PC-9 (cell line): ENCODE measurements around the gene UNC93A. TPM values are rescaled to one million over a fixed set of nuclear protein-coding genes. Genes with fewer than 3 reads are reported as not detected.

ENCODE experiments used
- BruUV-seq: library from RNA; stranded (reverse); fragments of 400-500 nt; replicated peaks from 2 replicates; lab custom pipeline; 2021; lab: Mats Ljungman, UMichigan
- CTCF ChIA-PET: fragments of 300-600 bp; sonication (Branson Sonifier 250); formaldehyde crosslinking; loops from one replicate; lab custom pipeline; 2022; ENCODE audit warnings: antibody characterized with exemption; lab: Charles Lee
- POLR2A ChIA-PET: fragments of 300-600 bp; sonication (Branson Sonifier 250); formaldehyde crosslinking; loops from one replicate; lab custom pipeline; 2022; ENCODE audit warnings: antibody characterized with exemption; ENCODE audit not compliant: unreplicated experiment; lab: Charles Lee
- DNase-seq, 2 experiments: peaks; one replicate each; pipeline versions ENCODE4 v3.0.0 to v3.0.0-alpha.2; 2015 to 2022; ENCODE audit warnings: mixed read lengths in 1 of 2
- H2AFZ ChIP-seq: fragments of 200-600 bp; sonication (generic); 2 replicates; pipeline ENCODE4 v1.8.1; 2017; ENCODE audit warnings: antibody characterized with exemption
- H3F3A ChIP-seq: fragments of 200-600 bp; sonication (generic); 2 replicates; pipeline ENCODE4 v1.8.1; 2017; ENCODE audit warnings: antibody characterized with exemption, mild to moderate bottlenecking, low read depth; ENCODE audit not compliant: insufficient read depth
- H3K27ac ChIP-seq: fragments of 200-600 bp; sonication (generic); 2 replicates; pipeline ENCODE4 v1.6.1; 2016; ENCODE audit warnings: mixed run types
- H3K27me3 ChIP-seq: fragments of 200-600 bp; sonication (generic); 2 replicates; pipeline ENCODE4 v1.6.1; 2016; ENCODE audit warnings: low read depth, mixed run types; ENCODE audit not compliant: insufficient read depth
- H3K36me3 ChIP-seq: fragments of 200-600 bp; sonication (generic); 2 replicates; pipeline ENCODE4 v1.6.1; 2016; ENCODE audit warnings: low read depth, mixed run types
- H3K4me1 ChIP-seq: fragments of 200-600 bp; sonication (generic); replicated peaks from 2 replicates; pipeline ENCODE4 v1.6.1; 2016; ENCODE audit warnings: mixed run types; ENCODE audit not compliant: insufficient read depth
- H3K4me2 ChIP-seq: fragments of 200-600 bp; sonication (generic); 2 replicates; pipeline ENCODE4 v1.6.1; 2017; ENCODE audit warnings: mixed run types
- H3K4me3 ChIP-seq: fragments of 200-600 bp; sonication (generic); 2 replicates; pipeline ENCODE4 v1.6.1; 2016; ENCODE audit warnings: mixed run types
- H3K79me2 ChIP-seq: fragments of 200-600 bp; sonication (generic); 2 replicates; pipeline ENCODE4 v1.6.1; 2017; ENCODE audit warnings: low read depth, mixed run types
- H3K9me2 ChIP-seq: fragments of 200-600 bp; sonication (generic); 2 replicates; pipeline ENCODE4 v1.8.1; 2017; ENCODE audit warnings: mild to moderate bottlenecking; ENCODE audit not compliant: insufficient read depth
- H3K9me3 ChIP-seq: fragments of 200-600 bp; sonication (generic); 2 replicates; pipeline ENCODE4 v1.8.1; 2016; ENCODE audit warnings: low read depth; ENCODE audit not compliant: insufficient read depth
- H4K20me1 ChIP-seq: fragments of 200-600 bp; sonication (generic); 2 replicates; pipeline ENCODE4 v1.8.1; 2017; ENCODE audit not compliant: insufficient read depth
- EZH2 ChIP-seq: fragments of 200-600 bp; sonication (generic); IDR thresholded peaks from 2 replicates; pipeline ENCODE4 v1.8.0; 2017; ENCODE audit warnings: antibody characterized with exemption, low read depth
- intact Hi-C: fragments of 100-400 bp; cut with micrococcal nuclease; formaldehyde crosslinking; loops from one replicate; pipeline ENCODE4 v1.10.0; 2022; ENCODE audit not compliant: unreplicated experiment
- total RNA-seq: library from RNA; stranded (reverse); gene quantifications from 2 replicates; pipeline ENCODE4 v1.2.3, GENCODE V29; 2021
- TF ChIP-seq, protein P1 (sequence below): fragments of 200-600 bp; sonication (generic); conservative IDR thresholded peaks from 2 replicates; pipeline ENCODE4 v1.6.1; 2017; ENCODE audit warnings: mixed run types, antibody characterized with exemption, mild to moderate bottlenecking, moderate library complexity

The UNC93A gene
- total RNA-seq, 1 experiment from 2014 or later: not detected

DNA sequence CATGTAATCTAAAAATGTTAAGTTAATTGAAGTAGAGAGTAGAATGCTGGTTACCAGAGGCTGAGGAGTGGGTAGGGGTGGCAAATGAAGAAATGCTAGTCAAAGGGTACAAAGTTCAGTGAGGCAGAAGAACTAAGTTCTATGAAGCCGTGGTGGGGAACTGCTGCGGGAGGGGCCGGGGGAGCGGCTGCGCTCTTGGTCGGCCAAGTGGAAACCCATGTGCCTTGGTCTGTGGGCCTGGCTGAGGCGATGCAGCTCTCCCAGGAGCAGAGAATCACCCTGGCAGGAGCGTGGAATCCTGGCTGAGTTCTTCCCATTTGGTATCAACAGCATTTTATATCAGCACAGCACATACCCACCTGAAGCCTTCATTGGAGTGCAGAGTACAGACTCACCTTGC lies 56.1 kb downstream of the UNC93A start:
- no peaks in the 10 kb centered on the region for H3K79me2 ChIP-seq
- no peak overlapping the region for H3K4me3 ChIP-seq
- intact Hi-C loops: no loop called here
- DNase-seq: no peak
- no peaks in the 10 kb centered on the region for H3F3A ChIP-seq
- POLR2A ChIA-PET: no interaction called here
- no peak overlapping the region for H2AFZ ChIP-seq
- H3K27ac ChIP-seq: no peak overlapping the region
- TF ChIP-seq, protein P1, sequence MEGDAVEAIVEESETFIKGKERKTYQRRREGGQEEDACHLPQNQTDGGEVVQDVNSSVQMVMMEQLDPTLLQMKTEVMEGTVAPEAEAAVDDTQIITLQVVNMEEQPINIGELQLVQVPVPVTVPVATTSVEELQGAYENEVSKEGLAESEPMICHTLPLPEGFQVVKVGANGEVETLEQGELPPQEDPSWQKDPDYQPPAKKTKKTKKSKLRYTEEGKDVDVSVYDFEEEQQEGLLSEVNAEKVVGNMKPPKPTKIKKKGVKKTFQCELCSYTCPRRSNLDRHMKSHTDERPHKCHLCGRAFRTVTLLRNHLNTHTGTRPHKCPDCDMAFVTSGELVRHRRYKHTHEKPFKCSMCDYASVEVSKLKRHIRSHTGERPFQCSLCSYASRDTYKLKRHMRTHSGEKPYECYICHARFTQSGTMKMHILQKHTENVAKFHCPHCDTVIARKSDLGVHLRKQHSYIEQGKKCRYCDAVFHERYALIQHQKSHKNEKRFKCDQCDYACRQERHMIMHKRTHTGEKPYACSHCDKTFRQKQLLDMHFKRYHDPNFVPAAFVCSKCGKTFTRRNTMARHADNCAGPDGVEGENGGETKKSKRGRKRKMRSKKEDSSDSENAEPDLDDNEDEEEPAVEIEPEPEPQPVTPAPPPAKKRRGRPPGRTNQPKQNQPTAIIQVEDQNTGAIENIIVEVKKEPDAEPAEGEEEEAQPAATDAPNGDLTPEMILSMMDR: no peak
- no peak for TF ChIP-seq EZH2
- H3K4me2 ChIP-seq: no peak overlapping the region
- H3K9me2 ChIP-seq: no peaks in the 10 kb centered on the region
- CTCF ChIA-PET: no interaction called here
- no peaks in the 10 kb centered on the region for H3K9me3 ChIP-seq
- no peaks in the 10 kb centered on the region for H3K4me1 ChIP-seq
- BruUV-seq: no TSS peak
- H4K20me1 ChIP-seq: no peaks in the 10 kb centered on the region; the same call in 1 of the 2 replicates
- H3K27me3 ChIP-seq: peaks cover 60% of the 10 kb centered on the region
- no peaks in the 10 kb centered on the region for H3K36me3 ChIP-seq

DNA sequence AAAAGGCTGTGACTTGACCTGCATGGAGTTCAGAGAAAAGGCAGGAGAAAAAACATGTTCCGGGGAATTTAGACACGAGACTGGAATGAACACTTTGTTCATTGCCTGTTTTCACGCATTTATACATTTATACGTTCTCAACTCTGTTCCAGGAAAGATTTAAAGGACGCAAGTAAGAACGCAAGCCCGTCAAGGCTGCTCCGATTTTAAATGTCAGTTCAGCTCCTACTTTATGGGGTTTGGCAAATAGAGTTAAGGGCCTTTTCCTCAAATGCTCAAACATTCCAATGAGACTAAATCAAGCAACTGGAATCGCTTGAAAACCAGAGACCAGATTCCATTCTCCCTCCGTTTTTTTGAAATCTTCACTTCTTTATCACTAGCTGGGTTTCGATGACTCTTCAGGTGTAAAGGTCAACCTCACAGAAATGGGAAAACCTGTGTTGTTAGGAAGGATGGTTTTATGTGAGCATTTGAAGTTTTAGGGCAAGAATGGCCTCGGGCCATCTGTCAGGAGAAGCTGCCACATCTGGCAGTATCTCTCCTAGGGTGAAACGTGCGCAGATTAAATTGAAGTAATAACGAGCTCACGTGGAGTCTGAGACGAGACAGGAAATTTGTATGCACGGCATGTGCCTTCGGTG lies 58.6 kb downstream of the UNC93A start:
- Histone ChIP-seq H3F3A (no peaks in the 10 kb centered on the region), H3K36me3 (no peaks in the 10 kb centered on the region), H4K20me1 (peaks cover 4% of the 10 kb centered on the region; the same call in 1 of the 2 replicates), H3K9me3 (no peaks in the 10 kb centered on the region; the same call in 1 of the 2 replicates), H3K27ac (no peak overlapping the region), H3K9me2 (no peaks in the 10 kb centered on the region), H3K79me2 (no peaks in the 10 kb centered on the region), H3K4me1 (no peaks in the 10 kb centered on the region), H2AFZ (no peak overlapping the region), H3K4me2 (no peak overlapping the region), H3K4me3 (no peak overlapping the region), H3K27me3 (peaks cover 59% of the 10 kb centered on the region)
- TF ChIP-seq, protein P1: no peak
- no peak for TF ChIP-seq EZH2
- BruUV-seq: no TSS peak
- no peak for DNase-seq
- ChIA-PET POLR2A (no interaction called here), CTCF (no interaction called here)
- intact Hi-C loops: no loop called here

DNA sequence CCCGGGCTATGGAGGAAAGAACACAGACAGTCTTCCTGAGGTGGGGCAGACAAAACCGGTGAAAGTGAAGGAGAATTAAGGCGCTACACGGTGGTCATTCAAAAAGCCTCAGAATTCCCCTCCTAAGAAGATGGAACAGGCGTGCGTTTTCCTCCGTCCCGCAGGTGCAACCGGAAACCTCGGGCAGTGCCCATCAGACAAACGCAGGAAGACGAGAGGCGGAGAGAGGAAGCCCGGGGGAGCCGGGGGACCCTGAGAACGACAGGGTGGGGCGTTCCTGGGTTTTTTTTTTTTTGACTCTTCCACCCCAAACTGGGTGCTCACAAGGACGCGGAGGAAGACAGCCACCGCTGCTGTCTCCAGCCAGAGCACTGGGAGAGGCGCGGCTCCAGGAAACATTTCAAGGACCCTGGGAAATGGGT lies 59.2 kb downstream of the UNC93A start:
- no peaks in the 10 kb centered on the region for H3K9me2 ChIP-seq
- H3F3A ChIP-seq: no peaks in the 10 kb centered on the region
- H3K27me3 ChIP-seq: peaks cover 65% of the 10 kb centered on the region
- no peak overlapping the region for H3K27ac ChIP-seq
- no peak overlapping the region for H3K4me2 ChIP-seq
- TF ChIP-seq EZH2: no peak
- TF ChIP-seq, protein P1: no peak
- no peaks in the 10 kb centered on the region for H3K79me2 ChIP-seq
- no peaks in the 10 kb centered on the region for H3K36me3 ChIP-seq
- H3K4me1 ChIP-seq: no peaks in the 10 kb centered on the region
- peaks cover 4% of the 10 kb centered on the region; the same call in 1 of the 2 replicates for H4K20me1 ChIP-seq
- intact Hi-C loops: no loop called here
- ChIA-PET POLR2A (no interaction called here), CTCF (no interaction called here)
- no peaks in the 10 kb centered on the region; the same call in 1 of the 2 replicates for H3K9me3 ChIP-seq
- H2AFZ ChIP-seq: no peak overlapping the region
- no peak for DNase-seq
- no TSS peak for BruUV-seq
- H3K4me3 ChIP-seq: no peak overlapping the region
